HepG2 (cell line): ENCODE data around the gene IL17RA. TPM values are rescaled to one million over a fixed set of nuclear protein-coding genes. Genes with fewer than 3 reads are reported as not detected.

Source experiments
- ATAC-seq: fragments of 200-7000 bp; cut with Tn5 transposase; 3 replicates; pipeline ENCODE4 v1.9.1; 2020; ENCODE audit warnings: mild to moderate bottlenecking, moderate library complexity
- BruUV-seq: library from RNA; stranded (reverse); fragments of 400-500 nt; replicated peaks from 2 replicates; lab custom pipeline; 2021; lab: Mats Ljungman, UMichigan
- CTCF ChIA-PET: fragments of 300-600 bp; formaldehyde crosslinking; extraction: SDS; loops from one replicate; lab custom pipeline; 2021; ENCODE audit warnings: low total read pairs, inconsistent platforms, low intra/inter-chr PET ratio; lab: Yijun Ruan, JAX
- POLR2A ChIA-PET: fragments of 350-600 bp; sonication (Branson Sonifier 250); formaldehyde crosslinking; loops from one replicate; lab custom pipeline; 2020; ENCODE audit warnings: antibody characterized with exemption, inconsistent platforms; lab: Yijun Ruan, JAX
- DNase-seq: peaks from one replicate; pipeline ENCODE4 v3.0.0-alpha.2; 2015; ENCODE audit warnings: low spot score
- FAIRE-seq: peaks from 3 replicates; lab custom pipeline; 2011; peaks lifted over from hg19 to GRCh38; lab: Jason Lieb, UNC
- H2AFZ ChIP-seq: one replicate; pipeline ENCODE4 v1.6.1; 2011; ENCODE audit warnings: low read length, inconsistent platforms
- H3K27ac ChIP-seq: fragments of 300-600 bp; 3 replicates; pipeline ENCODE4 v1.8.0; 2011; ENCODE audit warnings: mixed run types, mild to moderate bottlenecking, mixed read lengths, low read length, inconsistent platforms; ENCODE audit not compliant: insufficient read depth; ENCODE audit errors: extremely low read length
- H3K27me3 ChIP-seq, 2 experiments: fragments of 200-600 bp in 1 of 2; 2 replicates in 1 of 2; 3 replicates in 1 of 2; pipeline versions ENCODE4 v1.6.0 to v1.8.0; 2011; ENCODE audit warnings: low read length in 2 of 2, mild to moderate bottlenecking in 2 of 2, moderate library complexity in 2 of 2, inconsistent platforms in 1 of 2; ENCODE audit not compliant: insufficient read depth in 2 of 2, control insufficient read depth in 1 of 2
- H3K36me3 ChIP-seq, 2 experiments: fragments of 200-600 bp in 1 of 2; replicated peaks in 1 of 2; 2 replicates in 1 of 2; 3 replicates in 1 of 2; pipeline versions ENCODE4 v1.5.1 to v1.8.0; 2011; ENCODE audit warnings: low read length in 2 of 2, inconsistent platforms in 1 of 2; ENCODE audit not compliant: insufficient read depth in 2 of 2, control insufficient read depth in 1 of 2
- H3K4me1 ChIP-seq: 2 replicates; pipeline ENCODE4 v1.5.1; 2012; ENCODE audit warnings: low read length, inconsistent platforms; ENCODE audit not compliant: insufficient read depth
- H3K4me2 ChIP-seq: 2 replicates; pipeline ENCODE4 v1.6.0; 2011; ENCODE audit warnings: low read depth, low read length, inconsistent platforms
- H3K4me3 ChIP-seq, 3 experiments: fragments of 200-600 bp in 1 of 3; sonication (generic), shearing (Covaris generic) in 1 of 3; replicated peaks in 1 of 3; 2 replicates each; pipeline ENCODE4 v1.5.1; 2011 to 2016; ENCODE audit warnings: low read length in 3 of 3, inconsistent platforms in 2 of 3, low read depth in 2 of 3, mild to moderate bottlenecking in 2 of 3, control low read depth in 1 of 3, mixed read lengths in 1 of 3; ENCODE audit not compliant: insufficient read depth in 1 of 3
- H3K79me2 ChIP-seq: one replicate; pipeline ENCODE4 v1.6.1; 2011; ENCODE audit warnings: low read length, inconsistent platforms; ENCODE audit not compliant: insufficient read depth
- H3K9ac ChIP-seq: 2 replicates; pipeline ENCODE4 v1.6.0; 2011; ENCODE audit warnings: mild to moderate bottlenecking, low read depth, low read length, inconsistent platforms; ENCODE audit not compliant: insufficient read depth
- H3K9me3 ChIP-seq: 2 replicates; pipeline ENCODE4 v1.5.1; 2012; ENCODE audit warnings: mild to moderate bottlenecking, low read length
- H4K20me1 ChIP-seq: 2 replicates; pipeline ENCODE4 v1.6.0; 2011; ENCODE audit warnings: inconsistent platforms, mild to moderate bottlenecking, low read length, moderate library complexity; ENCODE audit not compliant: insufficient read depth
- ELF1 ChIP-seq: sonication (generic); formaldehyde crosslinking; IDR thresholded peaks from 2 replicates; pipeline ENCODE4 v1.4.0; 2020; ENCODE audit warnings: missing genetic modification reagents
- ELF3 ChIP-seq: IDR thresholded peaks from 2 replicates; pipeline ENCODE4 v1.6.1; 2016; ENCODE audit warnings: missing genetic modification reagents, missing compliant biosample characterization
- JUNB ChIP-seq: sonication (generic); formaldehyde crosslinking; IDR thresholded peaks from 2 replicates; pipeline ENCODE4 v1.8.0; 2022; ENCODE audit warnings: missing genetic modification reagents, mild to moderate bottlenecking, borderline replicate concordance
- NFKB2 ChIP-seq: sonication (generic); formaldehyde crosslinking; IDR thresholded peaks from 2 replicates; pipeline ENCODE4 v1.4.0; 2020; ENCODE audit warnings: missing genetic modification reagents, borderline replicate concordance
- ONECUT2 ChIP-seq: sonication (generic); formaldehyde crosslinking; IDR thresholded peaks from 2 replicates; pipeline ENCODE4 v1.4.0; 2020; ENCODE audit warnings: missing genetic modification reagents
- RFX3 ChIP-seq: IDR thresholded peaks from 2 replicates; pipeline ENCODE4 v1.6.1; 2016; ENCODE audit warnings: missing biosample characterization, missing genetic modification reagents
- SIX1 ChIP-seq: sonication (generic); formaldehyde crosslinking; IDR thresholded peaks from 2 replicates; pipeline ENCODE4 v1.4.0; 2020; ENCODE audit warnings: missing genetic modification reagents, borderline replicate concordance
- SNAPC2 ChIP-seq: sonication (generic); formaldehyde crosslinking; IDR thresholded peaks from 2 replicates; pipeline ENCODE4 v1.8.1; 2022; ENCODE audit warnings: mild to moderate bottlenecking, missing genetic modification reagents
- SYNCRIP ChIP-seq: fragments of 200-400 bp; formaldehyde crosslinking; IDR thresholded peaks from 2 replicates; pipeline ENCODE4 v1.6.1; 2018; ENCODE audit warnings: mild to moderate bottlenecking, low read depth, low read length; ENCODE audit not compliant: insufficient read depth
- ZBTB21 ChIP-seq: sonication (generic); formaldehyde crosslinking; IDR thresholded peaks from 2 replicates; pipeline ENCODE4 v1.4.0; 2020; ENCODE audit warnings: missing genetic modification reagents
- ZNF143 ChIP-seq: sonication (generic); formaldehyde crosslinking; IDR thresholded peaks from 2 replicates; pipeline ENCODE4 v1.4.0; 2020; ENCODE audit warnings: missing genetic modification reagents
- ZNF274 ChIP-seq: sonication (generic); formaldehyde crosslinking; IDR thresholded peaks from 2 replicates; pipeline ENCODE4 v1.5.1; 2020; ENCODE audit warnings: mild to moderate bottlenecking, missing genetic modification reagents
- ZNF282 ChIP-seq: fragments of 450-650 bp; IDR thresholded peaks from 2 replicates; pipeline ENCODE4 v1.6.1; 2018; ENCODE audit not compliant: partially characterized antibody
- ZNF557 ChIP-seq: sonication (generic); formaldehyde crosslinking; IDR thresholded peaks from 2 replicates; pipeline ENCODE4 v1.4.0; 2020; ENCODE audit warnings: missing genetic modification reagents
- ZNF572 ChIP-seq: sonication (generic); formaldehyde crosslinking; IDR thresholded peaks from 2 replicates; pipeline ENCODE4 v1.5.1; 2020; ENCODE audit warnings: mild to moderate bottlenecking, missing genetic modification reagents
- ZNF678 ChIP-seq: sonication (generic); formaldehyde crosslinking; IDR thresholded peaks from 2 replicates; pipeline ENCODE4 v1.4.0; 2020; ENCODE audit warnings: mild to moderate bottlenecking, missing genetic modification reagents
- ZNF720 ChIP-seq: sonication (generic); formaldehyde crosslinking; IDR thresholded peaks from 2 replicates; pipeline ENCODE4 v1.4.0; 2020; ENCODE audit warnings: missing genetic modification reagents
- ZNF724P ChIP-seq: sonication (generic); formaldehyde crosslinking; IDR thresholded peaks from 2 replicates; pipeline ENCODE4 v1.8.0; 2022; ENCODE audit warnings: missing genetic modification reagents, borderline replicate concordance
- ZSCAN30 ChIP-seq: sonication (generic); formaldehyde crosslinking; IDR thresholded peaks from 2 replicates; pipeline ENCODE4 v1.5.0; 2020; ENCODE audit warnings: mild to moderate bottlenecking, missing genetic modification reagents
- WGBS: methylation state at CpG from one replicate; pipeline ENCODE4 v1.1.6; 2017; ENCODE audit warnings: low lambda C conversion rate; 5-methylcytosine and 5-hydroxymethylcytosine counted together
- in situ Hi-C: cut with HindIII; loops from 2 replicates; pipeline ENCODE4 v1.10.0; 2017; ENCODE audit warnings: low pct_unique_long_range_greater_than_20kb; ENCODE audit not compliant: extremely low pct_ligation_motif_present
- intact Hi-C: fragments of 100-400 bp; cut with micrococcal nuclease; formaldehyde crosslinking; loops from one replicate; pipeline ENCODE4 v1.10.0; 2022; ENCODE audit not compliant: unreplicated experiment
- polyA plus RNA-seq, 8 experiments: library from polyadenylated mRNA; depleted of rRNA in 3 of 8; stranded (reverse) in 7 of 8; unstranded in 1 of 8; fragments of >200 nt; fragmentation: Illumina TruSeq in 4 of 8; extraction: Trizol in 4 of 8; gene quantifications; 2 replicates each; pipeline versions ENCODE4 v1.2.1 to v1.2.3, GENCODE V29; 2011 to 2016; ENCODE audit warnings: low read depth in 4 of 8, missing spikeins in 1 of 8, mixed read lengths in 1 of 8; ENCODE audit not compliant: insufficient read depth in 1 of 8
- total RNA-seq, 5 experiments: library from RNA; depleted of rRNA; stranded (reverse); fragments of >200 nt; fragmentation: Illumina TruSeq; extraction: Trizol; gene quantifications; 2 replicates each; pipeline ENCODE4 v1.2.3, GENCODE V29; 2016; ENCODE audit warnings: low read depth in 1 of 5
- TF ChIP-seq, protein P1 (sequence below): IDR thresholded peaks from 2 replicates; pipeline ENCODE4 v1.6.1; 2018; ENCODE audit warnings: missing genetic modification reagents
- TF ChIP-seq, protein P2 (sequence below): sonication (generic); formaldehyde crosslinking; IDR thresholded peaks from 2 replicates; pipeline ENCODE4 v1.4.0; 2020; ENCODE audit warnings: mild to moderate bottlenecking, missing genetic modification reagents, borderline replicate concordance

IL17RA gene
- total and polyA plus RNA-seq, 2 of the 13 experiments (the other 11 are each of a cell fraction or from before 2014, with no cell fraction given): 2.5 to 8.2 TPM

DNA sequence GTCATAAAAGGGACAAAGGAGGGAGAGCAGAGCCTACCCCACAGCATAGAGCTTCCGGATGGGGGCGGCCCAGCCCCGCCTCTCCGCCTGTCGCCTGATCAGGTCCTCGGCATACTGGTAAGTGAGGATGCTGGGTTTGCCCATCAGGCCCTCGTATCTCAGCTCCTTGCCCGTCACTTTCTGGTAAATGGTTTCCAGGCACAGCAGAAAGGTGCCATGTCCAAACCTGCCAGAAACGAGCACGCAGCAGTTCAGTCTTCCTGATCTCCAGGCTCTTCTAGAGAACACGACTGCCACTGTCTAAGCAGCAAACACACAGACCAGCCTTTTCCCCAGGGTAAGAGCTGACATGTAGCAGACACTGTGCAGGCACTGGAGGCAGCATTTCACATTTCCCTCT lies 53.7 kb downstream of the IL17RA start:
- no peak overlapping the region for H2AFZ ChIP-seq
- FAIRE-seq (no peak), DNase-seq (no peak), ATAC-seq (no peak)
- H3K4me3 ChIP-seq: no peak overlapping the region
- no peak overlapping the region for H3K27ac ChIP-seq
- no peaks in the 10 kb centered on the region; a peak in 2 of 5 replicates for H3K27me3 ChIP-seq
- no peak overlapping the region for H3K9ac ChIP-seq
- TF ChIP-seq ZBTB21 (no peak), ELF1 (CRISPR knock-in tag) (no peak), JUNB (CRISPR knock-in tag) (no peak), NFKB2 (no peak), ELF3 (no peak)
- H3K9me3 ChIP-seq: no peaks in the 10 kb centered on the region
- H3K36me3 ChIP-seq: no peaks in the 10 kb centered on the region
- H3K4me1 ChIP-seq: no peaks in the 10 kb centered on the region
- in situ Hi-C loops (no loop called here), intact Hi-C loops (no loop called here)
- H3K79me2 ChIP-seq: no peaks in the 10 kb centered on the region
- WGBS: 53% methylated on average over 9 of the region's 11 CpGs
- no peaks in the 10 kb centered on the region for H4K20me1 ChIP-seq
- no TSS peak for BruUV-seq
- POLR2A ChIA-PET: no interaction called here
- CTCF ChIA-PET: no interaction called here
- no peak overlapping the region for H3K4me2 ChIP-seq

DNA sequence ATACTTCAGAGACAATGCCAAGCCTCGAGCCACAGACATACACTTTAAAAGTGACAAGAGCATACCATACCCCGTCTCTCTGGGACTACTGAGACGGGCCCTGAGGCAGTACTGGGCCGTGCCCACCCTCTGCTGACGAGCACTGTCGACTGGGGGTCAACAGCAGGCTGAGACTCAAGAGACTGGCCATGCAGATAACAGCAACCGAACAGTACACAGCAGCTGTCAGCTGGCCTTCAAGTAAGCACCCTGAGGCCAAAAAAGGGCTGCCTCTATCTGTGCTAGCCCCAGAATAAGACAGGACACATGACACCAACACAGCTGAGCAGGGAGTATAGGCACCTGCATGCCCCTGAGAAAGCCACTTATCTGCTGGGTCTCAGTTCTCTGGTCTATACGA lies 55.2 kb downstream of the IL17RA start:
- Histone ChIP-seq H3K9me3 (no peaks in the 10 kb centered on the region), H3K4me2 (no peak overlapping the region), H3K9ac (no peak overlapping the region), H3K36me3 (no peaks in the 10 kb centered on the region), H3K27ac (no peak overlapping the region), H3K27me3 (peaks cover 0 to 1% of the 10 kb centered on the region in 2 experiments; a peak in 2 of 5 replicates), H3K4me1 (no peaks in the 10 kb centered on the region), H3K79me2 (no peaks in the 10 kb centered on the region), H3K4me3 (no peak overlapping the region), H4K20me1 (no peaks in the 10 kb centered on the region), H2AFZ (no peak overlapping the region)
- in situ Hi-C loops: no loop called here
- no peak for DNase-seq
- no peak for ATAC-seq
- FAIRE-seq: no peak
- CTCF ChIA-PET: no interaction called here
- 12% methylated on average over 7 of the region's 8 CpGs for WGBS
- BruUV-seq: no TSS peak
- intact Hi-C loops: no loop called here
- POLR2A ChIA-PET: no interaction called here
- TF ChIP-seq, protein P1, sequence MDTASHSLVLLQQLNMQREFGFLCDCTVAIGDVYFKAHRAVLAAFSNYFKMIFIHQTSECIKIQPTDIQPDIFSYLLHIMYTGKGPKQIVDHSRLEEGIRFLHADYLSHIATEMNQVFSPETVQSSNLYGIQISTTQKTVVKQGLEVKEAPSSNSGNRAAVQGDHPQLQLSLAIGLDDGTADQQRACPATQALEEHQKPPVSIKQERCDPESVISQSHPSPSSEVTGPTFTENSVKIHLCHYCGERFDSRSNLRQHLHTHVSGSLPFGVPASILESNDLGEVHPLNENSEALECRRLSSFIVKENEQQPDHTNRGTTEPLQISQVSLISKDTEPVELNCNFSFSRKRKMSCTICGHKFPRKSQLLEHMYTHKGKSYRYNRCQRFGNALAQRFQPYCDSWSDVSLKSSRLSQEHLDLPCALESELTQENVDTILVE: no peak
- TF ChIP-seq ZNF678 (no peak), RFX3 (CRISPR knock-in tag) (no peak), ZNF572 (CRISPR knock-in tag) (no peak), ZNF274 (CRISPR knock-in tag) (no peak), ZNF282 (no peak), ZSCAN30 (CRISPR knock-in tag) (no peak), ZNF720 (CRISPR knock-in tag) (no peak), ZNF557 (CRISPR knock-in tag) (no peak), SIX1 (no peak), ELF3 (no peak), ONECUT2 (CRISPR knock-in tag) (no peak), SYNCRIP (no peak), SNAPC2 (CRISPR knock-in tag) (no peak), ZNF724P (no peak), ZNF143 (CRISPR knock-in tag) (no peak)
- TF ChIP-seq, protein P2, sequence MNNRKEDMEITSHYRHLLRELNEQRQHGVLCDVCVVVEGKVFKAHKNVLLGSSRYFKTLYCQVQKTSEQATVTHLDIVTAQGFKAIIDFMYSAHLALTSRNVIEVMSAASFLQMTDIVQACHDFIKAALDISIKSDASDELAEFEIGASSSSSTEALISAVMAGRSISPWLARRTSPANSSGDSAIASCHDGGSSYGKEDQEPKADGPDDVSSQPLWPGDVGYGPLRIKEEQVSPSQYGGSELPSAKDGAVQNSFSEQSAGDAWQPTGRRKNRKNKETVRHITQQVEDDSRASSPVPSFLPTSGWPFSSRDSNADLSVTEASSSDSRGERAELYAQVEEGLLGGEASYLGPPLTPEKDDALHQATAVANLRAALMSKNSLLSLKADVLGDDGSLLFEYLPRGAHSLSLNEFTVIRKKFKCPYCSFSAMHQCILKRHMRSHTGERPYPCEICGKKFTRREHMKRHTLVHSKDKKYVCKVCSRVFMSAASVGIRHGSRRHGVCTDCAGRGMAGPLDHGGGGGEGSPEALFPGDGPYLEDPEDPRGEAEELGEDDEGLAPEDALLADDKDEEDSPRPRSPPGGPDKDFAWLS (CRISPR knock-in tag): no peak
